Stromal cell of bone marrow (primary cell): Measurements from ENCODE around the gene XPR1.
"Not testable (repeated sequence)": the region's sequence is repeated elsewhere in the genome, so short reads cannot be mapped to it uniquely, and the experiment has no call there.

Source experiments
- DNase-seq: peaks from one replicate; pipeline ENCODE4 v3.0.0-alpha.2; 2012; ENCODE audit warnings: low read depth

The XPR1 gene

GRCh38 chr1:180722586-180722985 lies 90.8 kb downstream of the XPR1 start:
- no peak for DNase-seq

- no peak for DNase-seq
Measured at GRCh38 chr1:180724055-180724454, 92.2 kb downstream of the XPR1 start.

GRCh38 chr1:180726024-180726423 lies 94.2 kb downstream of the XPR1 start:
- not testable (repeated sequence) for DNase-seq

GRCh38 chr1:180727751-180728150 lies 95.9 kb downstream of the XPR1 start:
- DNase-seq: not testable (repeated sequence)

GRCh38 chr1:180728472-180729106 lies 96.8 kb downstream of the XPR1 start:
- DNase-seq: no peak

- DNase-seq: no peak
Measured at GRCh38 chr1:180731131-180731530, 99.3 kb downstream of the XPR1 start.

GRCh38 chr1:180732866-180733265 lies 101.0 kb downstream of the XPR1 start:
- DNase-seq: no peak

- no peak for DNase-seq
Measured at GRCh38 chr1:180734366-180734765, 102.5 kb downstream of the XPR1 start.

GRCh38 chr1:180742663-180743062 lies 110.8 kb downstream of the XPR1 start:
- DNase-seq: no peak

GRCh38 chr1:180743868-180744267 lies 112.0 kb downstream of the XPR1 start:
- no peak for DNase-seq

GRCh38 chr1:180745098-180745497 lies 113.3 kb downstream of the XPR1 start:
- DNase-seq: no peak

GRCh38 chr1:180751921-180752320 lies 120.1 kb downstream of the XPR1 start:
- peak; percentile 7 for DNase-seq

GRCh38 chr1:180754453-180754852 lies 122.6 kb downstream of the XPR1 start:
- DNase-seq: no peak

GRCh38 chr1:180757657-180758056 lies 125.8 kb downstream of the XPR1 start:
- no peak for DNase-seq

- DNase-seq: no peak
Measured at GRCh38 chr1:180762796-180763195, 131.0 kb downstream of the XPR1 start.

GRCh38 chr1:180765151-180765550 lies 133.3 kb downstream of the XPR1 start:
- peak; percentile 2 for DNase-seq

- DNase-seq: no peak
Measured at GRCh38 chr1:180769889-180770288, 138.1 kb downstream of the XPR1 start.

- peak; percentile 36 for DNase-seq
Measured at GRCh38 chr1:180773210-180773865, 141.5 kb downstream of the XPR1 start.

GRCh38 chr1:180775801-180776200 lies 144.0 kb downstream of the XPR1 start:
- no peak for DNase-seq

GRCh38 chr1:180777072-180777689 lies 145.4 kb downstream of the XPR1 start:
- DNase-seq: no peak

GRCh38 chr1:180778782-180779398 lies 147.1 kb downstream of the XPR1 start:
- no peak for DNase-seq

GRCh38 chr1:180779584-180779983 lies 147.8 kb downstream of the XPR1 start:
- DNase-seq: no peak

GRCh38 chr1:180781718-180782117 lies 149.9 kb downstream of the XPR1 start:
- no peak for DNase-seq
